ENCODE data around the gene NMUR1.

DNA sequence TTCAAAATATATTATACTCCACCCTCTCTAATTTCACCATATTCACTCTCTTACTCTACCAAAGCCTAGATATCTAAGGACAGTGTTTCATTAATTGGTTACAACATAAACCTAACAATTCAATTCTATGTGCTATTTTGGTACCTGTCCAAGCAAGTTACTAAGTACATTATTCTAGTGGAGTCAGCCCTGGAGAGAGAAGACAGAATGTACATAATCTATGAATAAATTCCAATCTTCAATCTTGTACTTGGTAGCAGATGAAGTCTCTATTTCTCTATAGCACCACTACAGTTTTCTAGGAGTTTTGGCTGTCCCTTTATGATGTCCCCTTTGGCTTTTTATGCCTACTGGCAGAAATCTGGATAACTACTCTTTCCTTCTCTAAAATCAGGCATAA lies 27.6 kb downstream of the NMUR1 start:
- TF ChIP-seq YY1 (IDR thresholded peaks at IDR 0.05; ENCODE audit: insufficient read depth, insufficient read length) (no peak), ZNF274 (IDR thresholded peaks at IDR 0.05; ENCODE audit: low read depth, low read length) (no peak), SUZ12 (IDR thresholded peaks at IDR 0.05; ENCODE audit: extremely low read depth, insufficient read depth, insufficient read length) (no peak)
